Upper lobe of left lung (tissue), 4 donors: ENCODE results near the gene SRSF10.

Source experiments
- EP300 ChIP-seq, 4 donors: sonication (generic); formaldehyde crosslinking; IDR thresholded peaks; one replicate each; pipeline ENCODE4 v1.5.1; 2017; ENCODE audit warnings: antibody characterized with exemption in 4 of 4, control low read depth in 2 of 4
- TF ChIP-seq, protein P1 (sequence below), 6 experiments: fragments of 450-650 bp in 4 of 6; fragments of 200-600 bp in 2 of 6; sonication (generic) in 2 of 6; IDR thresholded peaks; one replicate each; pipeline ENCODE4 v1.5.1; 2016 to 2019; ENCODE audit warnings: antibody characterized with exemption in 6 of 6

DNA sequence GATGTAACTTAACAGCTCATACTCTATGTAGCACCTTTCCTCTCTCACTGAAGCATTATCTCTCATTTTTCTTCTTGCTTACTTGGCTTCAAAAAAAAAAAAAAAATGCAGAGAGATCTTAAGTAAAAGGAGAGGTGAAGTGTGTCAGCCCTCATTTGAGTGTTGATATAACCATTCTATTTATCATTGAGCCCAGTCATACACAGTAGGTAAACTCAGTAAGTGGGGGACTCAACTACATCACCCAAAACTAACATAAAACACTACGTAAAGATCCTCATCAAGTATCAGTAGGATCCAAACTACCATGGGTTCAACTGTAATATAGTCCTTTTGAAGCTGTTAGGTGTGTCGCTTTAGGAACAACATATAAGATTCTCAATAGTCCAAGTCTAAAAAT lies 12.3 kb downstream of the SRSF10 start:
- TF ChIP-seq, protein P1, sequence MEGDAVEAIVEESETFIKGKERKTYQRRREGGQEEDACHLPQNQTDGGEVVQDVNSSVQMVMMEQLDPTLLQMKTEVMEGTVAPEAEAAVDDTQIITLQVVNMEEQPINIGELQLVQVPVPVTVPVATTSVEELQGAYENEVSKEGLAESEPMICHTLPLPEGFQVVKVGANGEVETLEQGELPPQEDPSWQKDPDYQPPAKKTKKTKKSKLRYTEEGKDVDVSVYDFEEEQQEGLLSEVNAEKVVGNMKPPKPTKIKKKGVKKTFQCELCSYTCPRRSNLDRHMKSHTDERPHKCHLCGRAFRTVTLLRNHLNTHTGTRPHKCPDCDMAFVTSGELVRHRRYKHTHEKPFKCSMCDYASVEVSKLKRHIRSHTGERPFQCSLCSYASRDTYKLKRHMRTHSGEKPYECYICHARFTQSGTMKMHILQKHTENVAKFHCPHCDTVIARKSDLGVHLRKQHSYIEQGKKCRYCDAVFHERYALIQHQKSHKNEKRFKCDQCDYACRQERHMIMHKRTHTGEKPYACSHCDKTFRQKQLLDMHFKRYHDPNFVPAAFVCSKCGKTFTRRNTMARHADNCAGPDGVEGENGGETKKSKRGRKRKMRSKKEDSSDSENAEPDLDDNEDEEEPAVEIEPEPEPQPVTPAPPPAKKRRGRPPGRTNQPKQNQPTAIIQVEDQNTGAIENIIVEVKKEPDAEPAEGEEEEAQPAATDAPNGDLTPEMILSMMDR (IDR thresholded peaks at IDR 0.05): no peak
- no peak for TF ChIP-seq EP300 (IDR thresholded peaks at IDR 0.05)
